Left colon (tissue), 2 donors: ENCODE measurements around the gene ITFG2. TPM values are rescaled to one million over a fixed set of nuclear protein-coding genes. Genes with fewer than 3 reads are reported as not detected.
A peak's percentile ranks its signal among the peaks of the same experiment; 100 is the strongest.
"Not testable (repeated sequence)": the region's sequence is repeated elsewhere in the genome, so short reads cannot be mapped to it uniquely, and the experiment has no call there.

Experiments
- ATAC-seq: fragments of 200-7000 bp; cut with Tn5 transposase; one replicate; pipeline ENCODE4 v1.9.1; 2020; ENCODE audit warnings: mild to moderate bottlenecking, moderate library complexity
- DNase-seq, 2 donors: peaks; one replicate each; pipeline ENCODE4 v3.0.0-alpha.2; 2020
- intact Hi-C, 2 donors: fragments of 100-400 bp; cut with DNase I in 1 of 2; cut with micrococcal nuclease in 1 of 2; formaldehyde crosslinking; loops; one replicate each; pipeline versions ENCODE4 v1.11.2 to v1.14.0; 2022; cut with DNase I, micrococcal nuclease
- long read RNA-seq: library from polyadenylated mRNA; unstranded; transcript quantifications from one replicate; pipeline ENCODE4 v2.0.0, GENCODE V29; 2021
- total RNA-seq, 2 donors: library from RNA; stranded (reverse); fragmentation: NEBNext Ultra II Directional; extraction: Animal tissue kit (Norgen Biotek cat#: 25700); gene quantifications; one replicate each; pipeline ENCODE4 v1.2.1, GENCODE V29; 2021
- donor health status: DM: no; HTN: no; CAD: no.
- donor health status: DM: yes; HTN: yes; CAD: no.

ITFG2 gene
- total RNA-seq = 10 to 100 TPM; 31.3 to 31.8 TPM
- long read RNA-seq, transcript ITFG2-201 (12 exons, 2,361 nt) = major isoform, 32 of 57 reads
- long read RNA-seq, partial matches to known transcripts = 6 of 57 reads
- long read RNA-seq, other reads (novel, unspliced or antisense) = 19 of 57 reads

- intact Hi-C loops = no loop called here
These were observed at the start of gene ITFG2 for GRCh38 chr12:2812290-2813213. Gene ITFG2, plus strand, starts transcription at chr12:2812668. Its CDS starts 93 bp downstream, at chr12:2812761.

GRCh38 chr12:2764398-2764797 lies 48.1 kb upstream of the ITFG2 start:
- intact Hi-C loops = no loop called here
- DNase-seq (no peak), ATAC-seq (peak; percentile 87)

More at GRCh38 chr12:2812290-2813213, at the start of gene ITFG2:
- peak; percentile 99 for DNase-seq
- ATAC-seq = peak; percentile 94

DNA sequence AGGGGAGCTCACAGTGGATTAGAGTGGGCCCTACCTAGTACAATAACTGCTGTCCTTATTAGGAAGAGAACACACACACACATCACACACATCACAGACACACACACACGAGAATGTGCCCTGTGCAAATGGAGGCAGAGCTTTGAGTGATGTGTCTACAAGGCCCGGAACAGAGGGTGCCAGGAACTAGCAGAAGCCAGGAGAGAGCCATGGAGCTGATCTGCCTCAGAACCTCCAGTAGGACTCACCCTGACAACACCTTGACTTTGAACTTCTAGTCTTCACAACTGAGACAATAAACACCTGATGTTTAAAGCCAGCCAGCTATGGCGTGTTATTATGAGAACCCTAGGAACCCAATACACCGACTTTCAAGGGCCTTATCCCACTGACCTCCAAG lies 47.4 kb upstream of the ITFG2 start:
- intact Hi-C loops = no loop called here
- no peak for DNase-seq
- ATAC-seq = peak; percentile 60

- DNase-seq = no peak
- intact Hi-C loops = no loop called here
- ATAC-seq = no peak
These were observed 46.9 kb upstream of the ITFG2 start for GRCh38 chr12:2765608-2766007.

- no peak for DNase-seq
- intact Hi-C loops = no loop called here
- no peak for ATAC-seq
These were observed 44.1 kb upstream of the ITFG2 start for GRCh38 chr12:2768224-2768961.

GRCh38 chr12:2769866-2770533 lies 42.5 kb upstream of the ITFG2 start:
- DNase-seq (peak; percentile 77 to 84), ATAC-seq (peak; percentile 92)
- intact Hi-C loops = no loop called here

GRCh38 chr12:2770544-2770943 lies 41.9 kb upstream of the ITFG2 start:
- ATAC-seq, intact Hi-C loops, DNase-seq: not testable (repeated sequence)

GRCh38 chr12:2772370-2772769 lies 40.1 kb upstream of the ITFG2 start:
- intact Hi-C loops = no loop called here
- DNase-seq (no peak), ATAC-seq (no peak)

GRCh38 chr12:2773199-2773875 lies 39.1 kb upstream of the ITFG2 start:
- ATAC-seq = no peak
- no peak for DNase-seq
- intact Hi-C loops = no loop called here

DNA sequence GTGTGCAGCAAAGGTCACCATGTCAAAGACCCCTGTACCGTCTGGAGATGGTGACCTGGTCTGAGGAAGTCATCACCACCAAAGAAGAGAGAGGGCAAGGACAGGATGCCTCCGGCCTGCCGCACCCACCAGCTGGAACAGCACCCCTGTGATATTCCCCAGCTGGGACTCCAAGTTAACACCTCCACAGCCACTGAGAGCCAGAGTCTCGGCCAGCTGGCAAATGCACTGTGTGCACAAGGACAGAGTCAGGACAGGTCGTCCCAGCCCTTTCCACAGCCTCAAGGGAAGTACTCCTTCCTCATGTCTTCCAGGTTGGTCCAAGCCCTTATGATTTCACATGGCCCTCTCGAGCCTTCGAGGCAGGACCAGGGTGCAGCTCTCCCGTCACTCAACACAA lies 37.0 kb upstream of the ITFG2 start:
- no peak for DNase-seq
- intact Hi-C loops = no loop called here
- no peak for ATAC-seq

GRCh38 chr12:2776129-2776806 lies 36.2 kb upstream of the ITFG2 start:
- no peak for DNase-seq
- no peak for ATAC-seq
- intact Hi-C loops = no loop called here

- intact Hi-C loops = no loop called here
- ATAC-seq = peak; percentile 87
- no peak for DNase-seq
These were observed 33.2 kb upstream of the ITFG2 start for GRCh38 chr12:2779281-2779680.

GRCh38 chr12:2783936-2784600 lies 28.4 kb upstream of the ITFG2 start:
- DNase-seq (peak in 1 of 2 donors; percentile 66), ATAC-seq (peak; percentile 87)
- intact Hi-C loops = loop anchor here in 1 of 2 donors (5.0 kb wide), 1 partner anchor 42 kb away; no protein-coding TSS in a partner anchor

- intact Hi-C loops = no loop called here
- peak; percentile 82 for ATAC-seq
- DNase-seq = no peak
These were observed 27.5 kb upstream of the ITFG2 start for GRCh38 chr12:2785017-2785416.

DNA sequence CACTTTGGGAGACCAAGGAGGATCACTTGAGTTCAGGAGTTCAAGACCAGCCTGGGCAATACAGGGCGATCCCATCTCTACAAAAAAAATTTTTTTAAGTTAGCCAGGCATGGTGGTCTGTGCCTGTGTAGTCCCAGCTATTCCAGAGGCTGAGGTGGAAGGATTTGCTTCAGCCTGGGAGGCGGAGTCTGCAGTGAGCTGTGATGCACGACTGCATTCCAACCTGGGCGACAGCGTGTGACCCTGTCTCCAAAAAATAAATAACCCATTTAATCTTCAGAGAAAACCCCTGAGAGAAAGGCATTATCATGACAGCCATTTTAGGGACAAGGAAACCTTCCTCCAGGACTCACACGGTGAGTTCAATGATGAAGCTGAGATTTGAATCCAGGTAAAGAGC lies 21.4 kb upstream of the ITFG2 start:
- ATAC-seq (no peak), DNase-seq (no peak)
- intact Hi-C loops = no loop called here

- no peak for ATAC-seq
- intact Hi-C loops = no loop called here
- no peak for DNase-seq
These were observed 19.6 kb upstream of the ITFG2 start for GRCh38 chr12:2792671-2793500.

- no peak for DNase-seq
- intact Hi-C loops = no loop called here
- no peak for ATAC-seq
These were observed 18.9 kb upstream of the ITFG2 start for GRCh38 chr12:2793561-2793960.
